ENCODE results near the gene DPF3.

DNA sequence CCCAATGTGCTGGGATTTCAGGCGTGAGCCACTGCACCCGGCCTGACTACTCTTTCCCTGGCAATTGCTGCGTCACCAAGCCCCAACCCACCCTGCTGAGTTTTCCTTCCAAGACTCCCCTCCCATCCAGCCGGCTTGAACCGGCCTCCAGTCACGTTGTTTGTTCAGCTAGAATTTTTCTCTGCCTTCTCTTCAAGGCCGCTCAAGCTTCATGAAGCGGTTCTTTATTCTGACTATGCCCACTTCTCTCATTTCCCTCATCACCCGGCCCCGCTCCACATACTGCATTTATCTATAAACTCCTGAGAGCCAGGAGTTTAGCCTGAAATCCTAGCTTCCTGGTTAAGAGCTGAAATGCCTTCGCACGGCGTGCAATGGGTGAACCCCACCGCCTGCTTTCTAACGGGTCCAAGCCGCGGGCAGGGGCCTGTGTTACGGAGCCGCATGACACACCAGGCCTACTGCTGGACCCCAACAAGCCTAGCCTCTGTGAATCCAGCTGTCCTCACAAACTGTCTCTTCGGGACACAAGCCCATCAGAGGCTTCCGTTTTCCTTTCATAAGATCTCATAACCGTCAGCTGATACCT is 31.4 kb upstream of the DPF3 start:
- TF ChIP-seq SUZ12 (IDR thresholded peaks at IDR 0.05), result no peak
- TF ChIP-seq ARNT (IDR thresholded peaks at IDR 0.05), result no peak
- no peak for TF ChIP-seq ELF4 (IDR thresholded peaks at IDR 0.05)
- no peak for TF ChIP-seq NFRKB (IDR thresholded peaks at IDR 0.05)
- TF ChIP-seq BHLHE40 (IDR thresholded peaks at IDR 0.05; ENCODE audit: borderline replicate concordance), result no peak
- no peak for TF ChIP-seq FOXM1 (IDR thresholded peaks at IDR 0.05; ENCODE audit: borderline replicate concordance)
- TF ChIP-seq FOXK2 (IDR thresholded peaks at IDR 0.05), result no peak
- TF ChIP-seq ZNF384 (IDR thresholded peaks at IDR 0.05), result no peak
- TF ChIP-seq TARDBP (IDR thresholded peaks at IDR 0.05), result no peak

Measured in HEK293T (cell line).